ENCODE measurements around the gene PRKCH.

The PRKCH gene

GRCh38 chr14:61396279-61396678 lies 74.9 kb downstream of the PRKCH start:
- peaks cover 100% of the 10 kb centered on the region for H3K79me2 ChIP-seq (ENCODE audit: insufficient read depth, low read length)
- peak overlapping the region; percentile 15; the same call in 1 of the 2 replicates for H3K27ac ChIP-seq (ENCODE audit: low read length)
- H3K27me3 ChIP-seq (ENCODE audit: insufficient read depth, low read length, poor library complexity): no peaks in the 10 kb centered on the region
- no peak overlapping the region for H2AFZ ChIP-seq (ENCODE audit: low read depth, low read length)
- ATAC-seq (ENCODE audit: insufficient read depth, low read depth): peak; percentile 34; the same call in 1 of the 3 replicates
- no peak overlapping the region for H3K4me3 ChIP-seq (ENCODE audit: low read depth in 1 of 2, low read length in 2 of 2)
- H4K20me1 ChIP-seq (ENCODE audit: insufficient read depth, low read length): peaks cover 6% of the 10 kb centered on the region; the same call in 1 of the 2 replicates
- peaks cover 41% of the 10 kb centered on the region for H3K4me1 ChIP-seq (ENCODE audit: insufficient read depth, low read length)
- DNase-seq: no peak
- H3K4me2 ChIP-seq (ENCODE audit: insufficient read depth, low read length): no peak overlapping the region
- no peaks in the 10 kb centered on the region for H3K9me3 ChIP-seq (ENCODE audit: insufficient read depth, low read length, severe bottlenecking)
- no peak for TF ChIP-seq EZH2 (IDR thresholded peaks at IDR 0.05; ENCODE audit: borderline replicate concordance, low read depth, low read length, severe bottlenecking)
- TF ChIP-seq CTCF (IDR thresholded peaks at IDR 0.05; ENCODE audit: borderline replicate concordance, extremely low read depth, low read length, poor library complexity, severe bottlenecking): no peak
- peaks cover 53% of the 10 kb centered on the region for H3K36me3 ChIP-seq (ENCODE audit: insufficient read depth, low read length)
- H3K9ac ChIP-seq (ENCODE audit: low read depth, low read length): no peak overlapping the region

GRCh38 chr14:61396694-61397093 lies 75.3 kb downstream of the PRKCH start:
- Histone ChIP-seq H2AFZ (ENCODE audit: low read depth, low read length) (no peak overlapping the region), H3K79me2 (ENCODE audit: insufficient read depth, low read length) (peaks cover 100% of the 10 kb centered on the region), H3K36me3 (ENCODE audit: insufficient read depth, low read length) (peaks cover 49% of the 10 kb centered on the region), H3K27ac (ENCODE audit: low read length) (peak overlapping the region; percentile 15; the same call in 1 of the 2 replicates), H4K20me1 (ENCODE audit: insufficient read depth, low read length) (peaks cover 6% of the 10 kb centered on the region; the same call in 1 of the 2 replicates), H3K9me3 (ENCODE audit: insufficient read depth, low read length, severe bottlenecking) (no peaks in the 10 kb centered on the region), H3K4me1 (ENCODE audit: insufficient read depth, low read length) (peaks cover 45% of the 10 kb centered on the region), H3K4me3 (ENCODE audit: low read depth in 1 of 2, low read length in 2 of 2) (no peak overlapping the region), H3K9ac (ENCODE audit: low read depth, low read length) (no peak overlapping the region), H3K27me3 (ENCODE audit: insufficient read depth, low read length, poor library complexity) (no peaks in the 10 kb centered on the region), H3K4me2 (ENCODE audit: insufficient read depth, low read length) (no peak overlapping the region)
- DNase-seq (no peak), ATAC-seq (ENCODE audit: insufficient read depth, low read depth) (0 out of 3 replicates have a peak, but pooled peaks have one; percentile 3)
- no peak for TF ChIP-seq EZH2 (IDR thresholded peaks at IDR 0.05; ENCODE audit: borderline replicate concordance, low read depth, low read length, severe bottlenecking)
- TF ChIP-seq CTCF (IDR thresholded peaks at IDR 0.05; ENCODE audit: borderline replicate concordance, extremely low read depth, low read length, poor library complexity, severe bottlenecking): no peak

DNA sequence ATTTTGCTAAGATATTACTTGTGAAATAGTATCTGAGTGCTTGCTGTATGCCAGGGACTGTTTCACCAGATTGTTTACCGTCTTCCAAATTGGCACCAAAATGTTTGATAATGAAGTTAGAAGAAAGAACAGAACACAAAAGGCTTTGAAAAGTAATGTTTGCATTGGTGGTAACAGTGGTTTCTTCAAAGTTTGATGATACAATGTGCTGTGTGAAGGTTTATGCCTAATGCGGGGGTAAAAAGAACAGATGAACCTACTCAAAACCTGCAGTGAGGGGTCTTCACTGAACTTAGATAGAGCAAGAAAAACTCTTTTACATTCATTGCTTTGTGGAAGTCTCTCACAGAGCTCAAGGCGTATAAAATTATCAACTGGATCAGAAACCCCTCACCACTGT lies 76.2 kb downstream of the PRKCH start:
- H3K4me1 ChIP-seq (ENCODE audit: insufficient read depth, low read length): peaks cover 55% of the 10 kb centered on the region
- H3K4me3 ChIP-seq (ENCODE audit: low read depth in 1 of 2, low read length in 2 of 2): no peak overlapping the region
- H3K9ac ChIP-seq (ENCODE audit: low read depth, low read length): no peak overlapping the region
- no peak overlapping the region for H2AFZ ChIP-seq (ENCODE audit: low read depth, low read length)
- no peak for DNase-seq
- H3K9me3 ChIP-seq (ENCODE audit: insufficient read depth, low read length, severe bottlenecking): no peaks in the 10 kb centered on the region
- no peak overlapping the region for H3K27ac ChIP-seq (ENCODE audit: low read length)
- peaks cover 6% of the 10 kb centered on the region; the same call in 1 of the 2 replicates for H4K20me1 ChIP-seq (ENCODE audit: insufficient read depth, low read length)
- TF ChIP-seq CTCF (IDR thresholded peaks at IDR 0.05; ENCODE audit: borderline replicate concordance, extremely low read depth, low read length, poor library complexity, severe bottlenecking): no peak
- TF ChIP-seq EZH2 (IDR thresholded peaks at IDR 0.05; ENCODE audit: borderline replicate concordance, low read depth, low read length, severe bottlenecking): no peak
- peaks cover 98% of the 10 kb centered on the region for H3K79me2 ChIP-seq (ENCODE audit: insufficient read depth, low read length)
- ATAC-seq (ENCODE audit: insufficient read depth, low read depth): no peak
- H3K4me2 ChIP-seq (ENCODE audit: insufficient read depth, low read length): no peak overlapping the region
- H3K27me3 ChIP-seq (ENCODE audit: insufficient read depth, low read length, poor library complexity): no peaks in the 10 kb centered on the region
- peaks cover 40% of the 10 kb centered on the region for H3K36me3 ChIP-seq (ENCODE audit: insufficient read depth, low read length)
